HL-60 (cell line): ENCODE measurements around the gene RDH5.

Experiments
- CTCF ChIP-seq: IDR thresholded peaks from one replicate; pipeline ENCODE4 v1.5.1; 2011; ENCODE audit warnings: low read length, control low read depth, inconsistent platforms; ENCODE audit not compliant: insufficient read depth
- GABPA ChIP-seq: IDR thresholded peaks from 2 replicates; pipeline ENCODE4 v1.6.1; 2012; ENCODE audit warnings: low read depth
- POLR2AphosphoS5 ChIP-seq: IDR thresholded peaks from 2 replicates; pipeline ENCODE4 v1.6.1; 2012; ENCODE audit warnings: low read depth
- REST ChIP-seq: IDR thresholded peaks from 2 replicates; pipeline ENCODE4 v1.6.1; 2012; ENCODE audit warnings: low read depth; ENCODE audit not compliant: insufficient replicate concordance
- SPI1 ChIP-seq: IDR thresholded peaks from 2 replicates; pipeline ENCODE4 v1.6.1; 2012; ENCODE audit warnings: low read depth, mild to moderate bottlenecking, borderline replicate concordance

GRCh38 chr12:55757701-55758100 is 37.5 kb downstream of the RDH5 start:
- no peak for TF ChIP-seq CTCF
- TF ChIP-seq GABPA = no peak
- TF ChIP-seq REST = no peak
- TF ChIP-seq POLR2AphosphoS5 = no peak
- no peak for TF ChIP-seq SPI1
